Measurements from ENCODE around the gene CEP85L.

DNA sequence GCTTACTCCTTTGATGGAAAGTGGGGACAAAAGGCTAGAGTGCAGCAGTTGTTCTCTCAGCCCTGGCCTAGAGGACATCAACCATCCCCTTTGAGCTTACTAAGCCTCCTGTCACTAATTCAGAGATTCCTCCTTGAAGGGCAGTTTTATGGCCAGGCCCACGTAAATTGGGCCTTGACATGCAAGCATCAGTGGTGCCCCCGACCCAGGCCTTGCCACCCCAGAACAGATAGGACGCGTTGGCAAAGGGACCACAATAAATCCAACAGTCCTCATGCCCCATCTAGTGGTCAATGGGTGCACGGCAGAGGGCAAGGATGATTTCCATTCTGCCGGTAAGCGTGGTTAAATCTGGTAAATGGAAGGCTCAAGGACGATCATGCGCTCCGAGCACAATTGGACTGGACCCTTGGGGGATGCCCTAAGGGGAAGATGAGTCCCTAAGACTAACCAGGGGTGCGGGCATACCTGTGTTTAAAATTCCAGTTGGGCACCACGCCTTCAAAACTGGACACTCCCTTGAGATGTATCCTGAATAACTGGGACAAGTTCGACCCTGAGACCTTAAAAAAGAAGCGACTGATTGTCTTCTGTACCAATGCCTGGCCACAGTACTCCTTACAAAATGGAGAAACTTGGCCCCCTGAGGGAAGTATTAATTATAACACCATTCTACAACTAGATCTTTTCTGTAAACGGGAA is 32.6 kb downstream of the CEP85L start:
- peak; percentile 84 for TF ChIP-seq CTCF (conservative IDR thresholded peaks at IDR 0.05; ENCODE audit: low read length)
- TF ChIP-seq EZH2phosphoT487 (IDR thresholded peaks at IDR 0.05; ENCODE audit: borderline replicate concordance, low read depth, low read length) = no peak

Measured in OCI-LY7 (cell line).